SK-N-SH (cell line): ENCODE measurements around the gene ENOX1. TPM values are rescaled to one million over a fixed set of nuclear protein-coding genes. Genes with fewer than 3 reads are reported as not detected.

Experiments
- CTCF ChIA-PET: fragments of 300-600, 350-600 bp; formaldehyde crosslinking; extraction: SDS; loops from one replicate; lab custom pipeline; 2021; lab: Yijun Ruan, JAX
- POLR2A ChIA-PET: fragments of 350-600 bp; sonication (Branson Sonifier 250); formaldehyde crosslinking; extraction: SDS; loops from one replicate; lab custom pipeline; 2020; ENCODE audit warnings: antibody characterized with exemption, inconsistent platforms; lab: Yijun Ruan, JAX
- DNase-seq: peaks from one replicate; pipeline ENCODE4 v3.0.0; 2012
- H2AFZ ChIP-seq: fragments of 200-600 bp; sonication (generic); 2 replicates; pipeline ENCODE4 v1.8.1; 2016; ENCODE audit warnings: antibody characterized with exemption, mild to moderate bottlenecking, low read depth
- H3F3A ChIP-seq: fragments of 200-600 bp; sonication (generic); replicated peaks from 2 replicates; pipeline ENCODE3; 2016; ENCODE audit warnings: antibody characterized with exemption, mild to moderate bottlenecking; ENCODE audit not compliant: insufficient read depth
- H3K27ac ChIP-seq, 2 experiments: fragments of 200-500 bp in 1 of 2; fragments of 200-600 bp in 1 of 2; sonication (Bioruptor generic) in 1 of 2; sonication (generic), shearing (Covaris generic) in 1 of 2; 2 replicates each; pipeline versions ENCODE4 v1.5.1 to v1.6.1; 2014 to 2016; ENCODE audit warnings: low read depth in 2 of 2, inconsistent platforms in 1 of 2, low read length in 1 of 2, mild to moderate bottlenecking in 1 of 2, mixed read lengths in 1 of 2
- H3K27me3 ChIP-seq: fragments of 200-600 bp; sonication (generic), shearing (Covaris generic); 2 replicates; pipeline ENCODE4 v1.6.1; 2016; ENCODE audit warnings: mixed run types; ENCODE audit not compliant: insufficient read depth
- H3K36me3 ChIP-seq, 2 experiments: fragments of 200-500 bp in 1 of 2; fragments of 200-600 bp in 1 of 2; sonication (Bioruptor generic) in 1 of 2; sonication (generic) in 1 of 2; replicated peaks in 1 of 2; 2 replicates each; pipeline versions ENCODE3 to v1.5.1; 2014 to 2016; ENCODE audit warnings: low read length in 1 of 2, mild to moderate bottlenecking in 1 of 2; ENCODE audit not compliant: insufficient read depth in 2 of 2, control insufficient read depth in 1 of 2
- H3K4me1 ChIP-seq, 2 experiments: fragments of 200-500 bp in 1 of 2; fragments of 200-600 bp in 1 of 2; sonication (Bioruptor generic) in 1 of 2; sonication (generic), shearing (Covaris generic) in 1 of 2; 2 replicates each; pipeline versions ENCODE4 v1.5.1 to v1.6.1; 2014 to 2016; ENCODE audit warnings: low read depth in 1 of 2, low read length in 1 of 2, mixed run types in 1 of 2; ENCODE audit not compliant: insufficient read depth in 2 of 2, control insufficient read depth in 1 of 2
- H3K4me2 ChIP-seq: fragments of 200-600 bp; sonication (generic), shearing (Covaris generic); 2 replicates; pipeline ENCODE4 v1.6.1; 2017; ENCODE audit warnings: mixed run types
- H3K4me3 ChIP-seq, 2 experiments: fragments of 200-500 bp in 1 of 2; fragments of 200-600 bp in 1 of 2; sonication (Bioruptor generic) in 1 of 2; sonication (generic), shearing (Covaris generic) in 1 of 2; 2 replicates each; pipeline versions ENCODE4 v1.5.1 to v1.8.1; 2014 to 2016; ENCODE audit warnings: low read depth in 2 of 2, inconsistent platforms in 1 of 2, low read length in 1 of 2, mild to moderate bottlenecking in 1 of 2, mixed read lengths in 1 of 2, moderate library complexity in 1 of 2
- H3K79me2 ChIP-seq: fragments of 200-600 bp; sonication (generic); 2 replicates; pipeline ENCODE4 v1.8.1; 2017; ENCODE audit warnings: mild to moderate bottlenecking; ENCODE audit not compliant: insufficient read depth
- H3K9ac ChIP-seq: fragments of 200-600 bp; sonication (generic); 2 replicates; pipeline ENCODE4 v1.6.1; 2017; ENCODE audit warnings: mixed run types
- H3K9me2 ChIP-seq: fragments of 200-600 bp; sonication (generic); 2 replicates; pipeline ENCODE4 v1.6.1; 2017; ENCODE audit warnings: mixed run types
- H3K9me3 ChIP-seq: fragments of 200-600 bp; sonication (generic); 2 replicates; pipeline ENCODE4 v1.6.1; 2017; ENCODE audit warnings: mixed run types, mild to moderate bottlenecking, moderate library complexity
- H4K20me1 ChIP-seq: fragments of 200-600 bp; sonication (generic); 2 replicates; pipeline ENCODE4 v1.6.1; 2017; ENCODE audit warnings: mild to moderate bottlenecking, mixed run types; ENCODE audit not compliant: insufficient read depth
- EP300 ChIP-seq, 2 experiments: IDR thresholded peaks; 2 replicates each; pipeline versions ENCODE4 v1.4.0 to v1.6.1; 2012; ENCODE audit warnings: borderline replicate concordance in 1 of 2, low read depth in 1 of 2, low read length in 1 of 2
- FOSL2 ChIP-seq: IDR thresholded peaks from 2 replicates; pipeline ENCODE4 v1.4.0; 2012; ENCODE audit warnings: low read depth, mild to moderate bottlenecking, moderate library complexity, borderline replicate concordance
- FOXM1 ChIP-seq: IDR thresholded peaks from 2 replicates; pipeline ENCODE4 v1.4.0; 2012; ENCODE audit warnings: low read depth, mild to moderate bottlenecking
- GATA2 ChIP-seq: sonication (generic); formaldehyde crosslinking; IDR thresholded peaks from 2 replicates; pipeline ENCODE4 v1.5.0; 2020; ENCODE audit warnings: mild to moderate bottlenecking, missing genetic modification reagents
- JUND ChIP-seq: IDR thresholded peaks from 2 replicates; pipeline ENCODE4 v1.4.0; 2012
- MEF2A ChIP-seq: IDR thresholded peaks from 2 replicates; pipeline ENCODE4 v1.4.0; 2012; ENCODE audit warnings: low read depth, borderline replicate concordance
- NFIC ChIP-seq: IDR thresholded peaks from 2 replicates; pipeline ENCODE4 v1.4.0; 2012; ENCODE audit warnings: borderline replicate concordance
- POLR2AphosphoS5 ChIP-seq: IDR thresholded peaks from 2 replicates; pipeline ENCODE4 v1.6.1; 2012; ENCODE audit warnings: low read depth, low read length
- RAD21 ChIP-seq: IDR thresholded peaks from 2 replicates; pipeline ENCODE4 v1.6.1; 2012; ENCODE audit warnings: mild to moderate bottlenecking, low read length
- RCOR1 ChIP-seq: fragments of 150-350 bp; IDR thresholded peaks from 2 replicates; pipeline ENCODE4 v1.6.1; 2017; ENCODE audit warnings: antibody characterized with exemption, low read length
- RXRA ChIP-seq: IDR thresholded peaks from 2 replicates; pipeline ENCODE4 v1.4.0; 2012; ENCODE audit warnings: low read depth, mild to moderate bottlenecking, borderline replicate concordance
- SMC3 ChIP-seq: IDR thresholded peaks from 2 replicates; pipeline ENCODE4 v1.6.1; 2012; ENCODE audit warnings: low read depth, low read length, improper control_type of control experiment
- TCF12 ChIP-seq: IDR thresholded peaks from 2 replicates; pipeline ENCODE4 v1.4.0; 2012
- WGBS: methylation state at CpG from one replicate; pipeline ENCODE4 v1.1.6; 2017; ENCODE audit warnings: low lambda C conversion rate; 5-methylcytosine and 5-hydroxymethylcytosine counted together
- polyA plus RNA-seq, 3 experiments: library from polyadenylated mRNA; depleted of rRNA; stranded (reverse); fragments of >200 nt; gene quantifications; 2 replicates each; pipeline ENCODE4 v1.2.3, GENCODE V29; 2012
- TF ChIP-seq, protein P1 (sequence below): fragments of 200-600 bp; sonication (generic); IDR thresholded peaks from 2 replicates; pipeline ENCODE4 v1.6.1; 2017; ENCODE audit warnings: antibody characterized with exemption, mild to moderate bottlenecking, moderate library complexity
- TF ChIP-seq, protein P2 (sequence below): fragments of 150-350 bp; IDR thresholded peaks from 2 replicates; pipeline ENCODE4 v1.6.1; 2016; ENCODE audit warnings: mild to moderate bottlenecking, low read depth, low read length
- TF ChIP-seq, protein P3 (sequence below): IDR thresholded peaks from 2 replicates; pipeline ENCODE4; 2012

ENOX1 gene
- polyA plus RNA-seq, 1 of the 3 experiments (the other 2 are of a cell fraction) = 5.8 TPM

DNA sequence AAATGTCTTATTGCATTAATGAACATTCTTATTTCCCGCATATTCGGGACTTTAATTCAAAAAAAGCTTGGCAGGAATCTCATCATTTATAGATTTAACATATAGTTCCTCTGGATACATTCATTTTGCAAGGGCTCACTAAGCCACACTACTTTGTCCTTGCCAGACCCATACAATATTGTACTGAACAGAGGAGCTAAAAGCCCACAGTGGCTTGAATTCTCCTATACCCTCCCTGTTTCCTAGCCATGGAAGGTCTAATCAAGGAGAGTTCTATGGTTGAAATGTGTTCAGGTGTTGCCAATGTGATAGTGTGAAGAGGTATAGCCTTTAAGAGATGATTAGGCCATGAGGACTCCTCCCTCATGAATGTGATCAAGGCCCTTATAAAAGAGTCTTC lies 298.9 kb downstream of the ENOX1 start:
- Histone ChIP-seq H3K79me2 (no peaks in the 10 kb centered on the region), H4K20me1 (no peaks in the 10 kb centered on the region), H3K9me2 (no peaks in the 10 kb centered on the region), H3K36me3 (no peaks in the 10 kb centered on the region), H3K4me2 (no peak overlapping the region), H3K4me1 (peaks cover 0 to 6% of the 10 kb centered on the region in 2 experiments; a peak in 2 of 4 replicates), H3K9ac (no peak overlapping the region), H3F3A (no peaks in the 10 kb centered on the region), H3K9me3 (no peaks in the 10 kb centered on the region), H3K27me3 (no peaks in the 10 kb centered on the region), H3K27ac (peak overlapping the region in 1 of 2 experiments; percentile 29; a peak in 2 of 4 replicates), H3K4me3 (no peak overlapping the region), H2AFZ (no peak overlapping the region)
- no peak for TF ChIP-seq FOXM1
- TF ChIP-seq, protein P1, sequence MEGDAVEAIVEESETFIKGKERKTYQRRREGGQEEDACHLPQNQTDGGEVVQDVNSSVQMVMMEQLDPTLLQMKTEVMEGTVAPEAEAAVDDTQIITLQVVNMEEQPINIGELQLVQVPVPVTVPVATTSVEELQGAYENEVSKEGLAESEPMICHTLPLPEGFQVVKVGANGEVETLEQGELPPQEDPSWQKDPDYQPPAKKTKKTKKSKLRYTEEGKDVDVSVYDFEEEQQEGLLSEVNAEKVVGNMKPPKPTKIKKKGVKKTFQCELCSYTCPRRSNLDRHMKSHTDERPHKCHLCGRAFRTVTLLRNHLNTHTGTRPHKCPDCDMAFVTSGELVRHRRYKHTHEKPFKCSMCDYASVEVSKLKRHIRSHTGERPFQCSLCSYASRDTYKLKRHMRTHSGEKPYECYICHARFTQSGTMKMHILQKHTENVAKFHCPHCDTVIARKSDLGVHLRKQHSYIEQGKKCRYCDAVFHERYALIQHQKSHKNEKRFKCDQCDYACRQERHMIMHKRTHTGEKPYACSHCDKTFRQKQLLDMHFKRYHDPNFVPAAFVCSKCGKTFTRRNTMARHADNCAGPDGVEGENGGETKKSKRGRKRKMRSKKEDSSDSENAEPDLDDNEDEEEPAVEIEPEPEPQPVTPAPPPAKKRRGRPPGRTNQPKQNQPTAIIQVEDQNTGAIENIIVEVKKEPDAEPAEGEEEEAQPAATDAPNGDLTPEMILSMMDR = no peak
- TF ChIP-seq MEF2A = no peak
- TF ChIP-seq RXRA = no peak
- no peak for TF ChIP-seq FOSL2
- TF ChIP-seq GATA2 (CRISPR knock-in tag) = no peak
- no peak for TF ChIP-seq JUND
- no peak for TF ChIP-seq TCF12
- TF ChIP-seq RAD21 = no peak
- TF ChIP-seq POLR2AphosphoS5 = no peak
- CTCF ChIA-PET = interaction anchor here (0.8 to 1.5 kb wide), 2 partner anchors 20 to 403 kb away, joined by 3 to 4 read pairs; no protein-coding TSS in a partner anchor
- POLR2A ChIA-PET = no interaction called here
- DNase-seq = no peak
- 49% methylated on average over 2 of the region's 2 CpGs for WGBS

DNA sequence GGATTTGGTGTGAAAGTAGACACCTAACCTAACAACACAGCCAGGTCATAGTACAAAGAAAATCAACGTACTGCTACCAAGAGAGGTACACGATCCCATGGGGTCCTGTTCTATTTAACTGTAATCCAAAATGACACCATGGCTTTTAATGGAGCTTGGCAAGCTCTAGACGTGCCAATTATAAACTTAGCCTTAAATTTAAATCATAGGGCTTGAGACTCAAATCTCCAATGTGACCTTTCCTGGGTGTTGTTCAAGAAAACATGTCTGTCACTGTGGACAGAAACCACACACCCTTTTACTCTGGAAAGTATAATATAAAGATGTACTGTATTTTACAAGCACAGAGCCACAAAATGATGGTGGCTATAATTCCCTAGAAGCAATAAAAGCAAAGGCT lies 299.3 kb downstream of the ENOX1 start:
- Histone ChIP-seq H3F3A (no peaks in the 10 kb centered on the region), H3K9me3 (no peaks in the 10 kb centered on the region), H3K36me3 (no peaks in the 10 kb centered on the region), H3K79me2 (no peaks in the 10 kb centered on the region), H3K9ac (no peak overlapping the region), H4K20me1 (no peaks in the 10 kb centered on the region), H3K27ac (peak overlapping the region in 1 of 2 experiments; percentile 29; a peak in 2 of 4 replicates), H3K4me3 (no peak overlapping the region), H3K4me1 (peaks cover 0 to 6% of the 10 kb centered on the region in 2 experiments; a peak in 2 of 4 replicates), H3K9me2 (no peaks in the 10 kb centered on the region), H3K27me3 (no peaks in the 10 kb centered on the region), H3K4me2 (no peak overlapping the region), H2AFZ (no peak overlapping the region)
- TF ChIP-seq, protein P2, sequence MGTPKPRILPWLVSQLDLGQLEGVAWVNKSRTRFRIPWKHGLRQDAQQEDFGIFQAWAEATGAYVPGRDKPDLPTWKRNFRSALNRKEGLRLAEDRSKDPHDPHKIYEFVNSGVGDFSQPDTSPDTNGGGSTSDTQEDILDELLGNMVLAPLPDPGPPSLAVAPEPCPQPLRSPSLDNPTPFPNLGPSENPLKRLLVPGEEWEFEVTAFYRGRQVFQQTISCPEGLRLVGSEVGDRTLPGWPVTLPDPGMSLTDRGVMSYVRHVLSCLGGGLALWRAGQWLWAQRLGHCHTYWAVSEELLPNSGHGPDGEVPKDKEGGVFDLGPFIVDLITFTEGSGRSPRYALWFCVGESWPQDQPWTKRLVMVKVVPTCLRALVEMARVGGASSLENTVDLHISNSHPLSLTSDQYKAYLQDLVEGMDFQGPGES = no peak
- TF ChIP-seq SMC3 (no peak), RCOR1 (no peak), NFIC (peak; percentile 49), EP300 (IDR thresholded peaks at IDR 0.05; ENCODE audit: borderline replicate concordance in 1 of 2, low read depth in 1 of 2, low read length in 1 of 2) (peak in 1 of 2 experiments; percentile 86; a peak in 2 of 4 replicates), GATA2 (CRISPR knock-in tag) (peak; percentile 27; the same call in 1 of the 2 replicates), TCF12 (peak; percentile 81), POLR2AphosphoS5 (peak; percentile 32; the same call in 1 of the 2 replicates)
- TF ChIP-seq, protein P3, sequence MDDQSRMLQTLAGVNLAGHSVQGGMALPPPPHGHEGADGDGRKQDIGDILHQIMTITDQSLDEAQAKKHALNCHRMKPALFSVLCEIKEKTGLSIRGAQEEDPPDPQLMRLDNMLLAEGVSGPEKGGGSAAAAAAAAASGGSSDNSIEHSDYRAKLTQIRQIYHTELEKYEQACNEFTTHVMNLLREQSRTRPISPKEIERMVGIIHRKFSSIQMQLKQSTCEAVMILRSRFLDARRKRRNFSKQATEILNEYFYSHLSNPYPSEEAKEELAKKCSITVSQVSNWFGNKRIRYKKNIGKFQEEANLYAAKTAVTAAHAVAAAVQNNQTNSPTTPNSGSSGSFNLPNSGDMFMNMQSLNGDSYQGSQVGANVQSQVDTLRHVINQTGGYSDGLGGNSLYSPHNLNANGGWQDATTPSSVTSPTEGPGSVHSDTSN = peak; percentile 66
- CTCF ChIA-PET = interaction anchor here (0.6 to 1.5 kb wide), 2 partner anchors 13 to 402 kb away, joined by 3 to 4 read pairs; no protein-coding TSS in a partner anchor
- WGBS = 18% methylated on average over 3 of the region's 3 CpGs
- DNase-seq = peak; percentile 21
- POLR2A ChIA-PET = no interaction called here
